Tibial nerve (tissue), 4 donors: ENCODE results near the gene KMT2E. TPM values are rescaled to one million over a fixed set of nuclear protein-coding genes. Genes with fewer than 3 reads are reported as not detected.
A peak's percentile ranks its signal among the peaks of the same experiment; 100 is the strongest.

ENCODE experiments used
- DNase-seq, 2 donors: peaks; one replicate each; pipeline ENCODE4 v3.0.0-alpha.2; 2019; ENCODE audit warnings: low spot score in 2 of 2
- H3K27ac ChIP-seq, 4 donors: fragments of 200-600 bp; sonication (generic) in 3 of 4; one replicate each; pipeline ENCODE4 v1.5.1; 2017 to 2019; ENCODE audit warnings: mild to moderate bottlenecking in 1 of 4
- H3K27me3 ChIP-seq, 2 donors: fragments of 200-600 bp; sonication (generic) in 1 of 2; one replicate each; pipeline versions ENCODE4 v1.5.1 to v1.6.0; 2017 to 2019
- H3K36me3 ChIP-seq, 3 donors: fragments of 200-600 bp; sonication (generic); one replicate each; pipeline ENCODE4 v1.5.1; 2018 to 2019
- H3K4me1 ChIP-seq, 4 donors: fragments of 200-600 bp; sonication (generic) in 3 of 4; one replicate each; pipeline ENCODE4 v1.5.1; 2017 to 2019
- H3K4me3 ChIP-seq, 4 donors: fragments of 200-600 bp; sonication (generic) in 3 of 4; one replicate each; pipeline ENCODE4 v1.5.1; 2017 to 2019; ENCODE audit warnings: mild to moderate bottlenecking in 1 of 4, moderate library complexity in 1 of 4
- H3K9me3 ChIP-seq, 4 donors: fragments of 200-600 bp; sonication (generic) in 3 of 4; one replicate each; pipeline ENCODE4 v1.5.1; 2017 to 2019
- EP300 ChIP-seq, 2 donors: sonication (generic); formaldehyde crosslinking; IDR thresholded peaks; one replicate each; pipeline ENCODE4 v1.6.1; 2017; ENCODE audit warnings: antibody characterized with exemption in 2 of 2, mild to moderate bottlenecking in 1 of 2
- POLR2A ChIP-seq, 2 donors: fragments of 450-650 bp; IDR thresholded peaks; one replicate each; pipeline ENCODE4 v1.6.1; 2017; ENCODE audit warnings: antibody characterized with exemption in 2 of 2, mild to moderate bottlenecking in 2 of 2, moderate library complexity in 2 of 2
- WGBS, 2 donors: methylation state at CpG; one replicate each; pipeline ENCODE4 v1.1.5; 2018; 5-methylcytosine and 5-hydroxymethylcytosine counted together
- total RNA-seq, 4 donors: library from RNA; depleted of rRNA; stranded (reverse); fragments of >200 nt; gene quantifications; one replicate each; pipeline ENCODE4 v1.1.0, GENCODE V29; 2016
- TF ChIP-seq, protein P1 (sequence below), 5 experiments: fragments of 200-600 bp in 3 of 5; fragments of 450-650 bp in 2 of 5; sonication (generic) in 3 of 5; IDR thresholded peaks; one replicate each; pipeline ENCODE4 v1.5.1; 2016 to 2019; ENCODE audit warnings: antibody characterized with exemption in 5 of 5, mild to moderate bottlenecking in 3 of 5, moderate library complexity in 2 of 5

Gene KMT2E
- total RNA-seq, 4 donors from 2014 or later: 91.4 to 141 (median 132) TPM

DNA sequence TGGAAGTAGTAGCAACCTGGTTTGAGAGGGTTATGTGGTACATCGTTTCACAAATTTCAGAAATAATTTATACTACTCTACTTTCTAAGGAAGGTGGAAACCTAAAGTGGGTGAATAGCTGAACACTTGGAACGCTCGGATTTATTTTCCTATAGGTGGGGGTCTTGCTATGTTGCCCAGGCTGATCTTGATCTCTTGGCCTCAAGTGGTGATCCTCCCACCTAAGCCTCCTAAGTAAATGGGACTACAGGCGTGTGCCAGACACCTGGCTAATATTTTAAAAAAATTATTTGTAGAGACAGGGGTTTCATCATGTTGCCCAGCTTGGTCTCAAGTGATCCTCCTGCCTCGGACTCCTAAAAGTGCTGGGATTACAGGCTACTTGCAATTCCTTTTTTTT, 6.7 kb upstream of the KMT2E start:
- Histone ChIP-seq H3K9me3 (no peaks in the 10 kb centered on the region), H3K4me1 (peaks cover 2 to 82% (median 55%) of the 10 kb centered on the region in 4 donors), H3K4me3 (no peak overlapping the region), H3K36me3 (no peaks in the 10 kb centered on the region), H3K27me3 (no peaks in the 10 kb centered on the region), H3K27ac (peak overlapping the region in 1 of 4 donors; percentile 99)
- DNase-seq: no peak
- TF ChIP-seq POLR2A (IDR thresholded peaks at IDR 0.05) (no peak), EP300 (IDR thresholded peaks at IDR 0.05) (no peak)
- TF ChIP-seq, protein P1, sequence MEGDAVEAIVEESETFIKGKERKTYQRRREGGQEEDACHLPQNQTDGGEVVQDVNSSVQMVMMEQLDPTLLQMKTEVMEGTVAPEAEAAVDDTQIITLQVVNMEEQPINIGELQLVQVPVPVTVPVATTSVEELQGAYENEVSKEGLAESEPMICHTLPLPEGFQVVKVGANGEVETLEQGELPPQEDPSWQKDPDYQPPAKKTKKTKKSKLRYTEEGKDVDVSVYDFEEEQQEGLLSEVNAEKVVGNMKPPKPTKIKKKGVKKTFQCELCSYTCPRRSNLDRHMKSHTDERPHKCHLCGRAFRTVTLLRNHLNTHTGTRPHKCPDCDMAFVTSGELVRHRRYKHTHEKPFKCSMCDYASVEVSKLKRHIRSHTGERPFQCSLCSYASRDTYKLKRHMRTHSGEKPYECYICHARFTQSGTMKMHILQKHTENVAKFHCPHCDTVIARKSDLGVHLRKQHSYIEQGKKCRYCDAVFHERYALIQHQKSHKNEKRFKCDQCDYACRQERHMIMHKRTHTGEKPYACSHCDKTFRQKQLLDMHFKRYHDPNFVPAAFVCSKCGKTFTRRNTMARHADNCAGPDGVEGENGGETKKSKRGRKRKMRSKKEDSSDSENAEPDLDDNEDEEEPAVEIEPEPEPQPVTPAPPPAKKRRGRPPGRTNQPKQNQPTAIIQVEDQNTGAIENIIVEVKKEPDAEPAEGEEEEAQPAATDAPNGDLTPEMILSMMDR (IDR thresholded peaks at IDR 0.05): no peak
- WGBS, 2 donors: 79 to 80% methylated on average over 5 of the region's 5 CpGs

- H3K27me3 ChIP-seq: no peaks in the 10 kb centered on the region
- WGBS, 2 donors: 17% methylated on average over 9 of the region's 9 CpGs
- H3K4me1 ChIP-seq: peaks cover 0 to 56% (median 33%) of the 10 kb centered on the region in 4 donors
These were observed 4.1 kb upstream of the KMT2E start for GRCh38 chr7:105009667-105010503.

DNA sequence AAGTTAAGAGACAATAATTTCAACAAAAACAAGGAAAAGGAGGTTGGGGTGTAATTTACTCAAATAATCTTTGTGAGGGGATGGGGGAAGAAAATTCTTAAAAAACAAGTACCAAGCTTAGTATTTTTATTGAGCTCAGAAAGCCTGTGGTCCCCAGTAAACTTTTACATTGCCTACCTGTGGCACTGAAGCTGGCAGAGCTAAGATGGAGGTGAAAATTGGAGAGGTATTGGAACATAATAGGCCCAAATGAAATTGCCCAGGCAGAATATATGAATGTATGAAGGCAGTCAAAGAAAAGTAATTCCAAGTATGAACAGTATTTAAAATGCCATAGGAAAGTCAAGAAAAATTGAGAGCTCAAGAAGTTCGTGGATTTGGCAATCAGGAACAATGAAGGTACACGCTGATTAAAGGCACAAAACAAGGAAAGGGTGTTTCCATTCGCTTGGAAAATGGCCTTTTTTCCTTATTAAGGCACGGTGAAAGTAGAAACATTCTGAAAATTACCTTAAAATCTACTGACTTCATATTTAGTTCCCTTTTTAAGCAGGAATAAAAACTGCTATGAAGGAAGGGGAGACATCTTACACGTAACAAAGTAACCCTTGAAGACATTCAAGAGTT, 3.4 kb upstream of the KMT2E start:
- peak overlapping the region; percentile 99 to 100 (median 100) for H3K27ac ChIP-seq
- TF ChIP-seq, protein P1 (IDR thresholded peaks at IDR 0.05): no peak
- TF ChIP-seq POLR2A (IDR thresholded peaks at IDR 0.05) (no peak), EP300 (IDR thresholded peaks at IDR 0.05) (no peak)
- H3K9me3 ChIP-seq: no peaks in the 10 kb centered on the region
- H3K4me3 ChIP-seq: peak overlapping the region; percentile 80 to 98 (median 87)
- H3K27me3 ChIP-seq: no peaks in the 10 kb centered on the region
- 1% methylated on average over 5 of the region's 5 CpGs for WGBS, 2 donors
- H3K4me1 ChIP-seq: peaks cover 0 to 49% (median 30%) of the 10 kb centered on the region in 4 donors
- no peaks in the 10 kb centered on the region for H3K36me3 ChIP-seq
- no peak for DNase-seq

More at GRCh38 chr7:105009667-105010503, 4.1 kb upstream of the KMT2E start:
- H3K4me3 ChIP-seq: peak overlapping the region in 3 of 4 donors; percentile 80 to 87 (median 87)
- H3K36me3 ChIP-seq: no peaks in the 10 kb centered on the region
- no peak for DNase-seq
- H3K9me3 ChIP-seq: no peaks in the 10 kb centered on the region
- peak overlapping the region; percentile 9 to 100 (median 99) for H3K27ac ChIP-seq
- TF ChIP-seq POLR2A (IDR thresholded peaks at IDR 0.05) (no peak), EP300 (IDR thresholded peaks at IDR 0.05) (no peak)
- TF ChIP-seq, protein P1 (IDR thresholded peaks at IDR 0.05): no peak

DNA sequence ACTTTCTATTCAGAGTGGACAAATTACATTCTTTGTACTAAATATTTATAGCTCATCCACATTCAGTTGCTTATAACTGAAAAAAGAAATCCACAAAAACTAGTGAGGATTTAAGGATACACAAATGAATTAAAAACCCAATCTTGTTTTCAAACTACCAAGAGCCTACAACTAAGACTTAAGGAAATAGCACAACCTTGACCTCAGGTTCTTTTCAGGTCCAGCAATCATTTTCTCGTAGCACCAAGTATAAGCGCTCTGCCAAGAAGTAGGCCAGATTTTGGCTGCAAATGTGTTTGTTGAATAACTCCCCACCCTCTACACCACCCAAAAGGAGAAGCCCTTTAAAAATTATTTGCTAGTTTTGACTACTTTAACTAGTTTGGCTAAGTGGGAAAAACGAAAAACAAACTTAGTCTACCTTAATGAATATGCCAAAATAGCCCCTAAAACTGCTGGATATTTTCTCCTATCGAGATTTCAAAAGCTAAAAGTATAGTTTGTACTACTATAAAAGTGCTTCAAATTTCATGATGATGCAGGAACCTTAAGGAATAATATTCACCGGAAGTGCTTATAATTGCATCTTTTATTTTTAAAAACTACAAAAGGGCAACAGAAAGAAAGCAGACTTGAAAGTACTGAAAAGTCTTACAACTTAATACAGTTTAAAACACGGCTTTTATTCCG, 2.7 kb upstream of the KMT2E start:
- Histone ChIP-seq H3K27ac (peak overlapping the region; percentile 99 to 100 (median 100)), H3K9me3 (no peaks in the 10 kb centered on the region), H3K36me3 (no peaks in the 10 kb centered on the region), H3K27me3 (no peaks in the 10 kb centered on the region), H3K4me3 (peak overlapping the region; percentile 80 to 98 (median 87)), H3K4me1 (peaks cover 0 to 44% (median 28%) of the 10 kb centered on the region in 4 donors)
- WGBS, 2 donors: 1% methylated on average over 7 of the region's 7 CpGs
- TF ChIP-seq, protein P1 (IDR thresholded peaks at IDR 0.05): no peak
- TF ChIP-seq EP300 (IDR thresholded peaks at IDR 0.05) (no peak), POLR2A (IDR thresholded peaks at IDR 0.05) (no peak)
- DNase-seq: no peak
